Activated CD4-positive, alpha-beta T cell treated with anti-CD3 and anti-CD28 coated beads for 36 hours (primary cell): ENCODE data around the gene PCDH12. TPM values are rescaled to one million over a fixed set of nuclear protein-coding genes. Genes with fewer than 3 reads are reported as not detected.

ENCODE experiments used
- ATAC-seq: fragments of 200-7000 bp; cut with Tn5 transposase; one replicate; pipeline ENCODE4 v1.10.0; 2021; ENCODE audit warnings: mild to moderate bottlenecking, moderate library complexity
- CTCF ChIA-PET: fragments of 350-600 bp; sonication (Branson Sonifier 250); formaldehyde crosslinking; loops from one replicate; lab custom pipeline; 2021; ENCODE audit warnings: antibody characterized with exemption; lab: Charles Lee
- POLR2A ChIA-PET: fragments of 350-600 bp; sonication (Branson Sonifier 250); formaldehyde crosslinking; loops from one replicate; lab custom pipeline; 2021; ENCODE audit warnings: antibody characterized with exemption, inconsistent platforms; lab: Charles Lee
- DNase-seq: peaks from one replicate; pipeline ENCODE4 v3.0.0-alpha.2; 2020
- H3K27ac Mint-ChIP-seq: one replicate; pipeline ENCODE4 v1.8.0; 2021; ENCODE audit warnings: mixed read lengths
- H3K27me3 Mint-ChIP-seq: one replicate; pipeline ENCODE4 v1.8.0; 2021; ENCODE audit warnings: mixed read lengths
- H3K36me3 Mint-ChIP-seq: one replicate; pipeline ENCODE4 v1.8.0; 2021; ENCODE audit warnings: low read depth, mixed read lengths
- H3K4me1 Mint-ChIP-seq: one replicate; pipeline ENCODE4 v1.8.0; 2021; ENCODE audit warnings: mixed read lengths
- H3K4me3 Mint-ChIP-seq: one replicate; pipeline ENCODE4 v1.8.0; 2021; ENCODE audit warnings: mild to moderate bottlenecking, moderate library complexity, mixed read lengths
- H3K9me3 Mint-ChIP-seq: one replicate; pipeline ENCODE4 v1.8.0; 2021; ENCODE audit warnings: low read depth, mixed read lengths
- intact Hi-C, 2 experiments: fragments of 100-400 bp; cut with DNase I in 1 of 2; cut with micrococcal nuclease in 1 of 2; formaldehyde crosslinking; loops; one replicate each; pipeline versions ENCODE4 v1.14.2 to v1.15.1; 2022 to 2024; cut with DNase I, micrococcal nuclease
- total RNA-seq, 2 experiments: library from RNA; stranded (reverse); gene quantifications; one replicate each; pipeline ENCODE4 v1.2.3, GENCODE V29; 2021

Gene PCDH12
- total RNA-seq, 2 experiments from 2014 or later: 0.70 to 0.80 TPM

GRCh38 chr5:141992349-141992963, 34.5 kb upstream of the PCDH12 start:
- peaks cover 43% of the 10 kb centered on the region for H3K36me3 Mint-ChIP-seq
- intact Hi-C loops: loop anchor here (1.0 to 10.0 kb wide), 5 partner anchors 22 to 706 kb away; no protein-coding TSS in a partner anchor
- POLR2A ChIA-PET: no interaction called here
- H3K27ac Mint-ChIP-seq: peak overlapping the region; percentile 19
- DNase-seq (peak; percentile 89), ATAC-seq (peak; percentile 88)
- no peaks in the 10 kb centered on the region for H3K4me1 Mint-ChIP-seq
- H3K27me3 Mint-ChIP-seq: no peaks in the 10 kb centered on the region
- CTCF ChIA-PET: interaction anchor here (0.6 to 20.5 kb wide), 29 partner anchors 8 to 440 kb away, joined by 3 to 352 read pairs (median 4); partner anchors contain the start of genes DELE1, GNPDA1 and RNF14
- no peak overlapping the region for H3K4me3 Mint-ChIP-seq
- H3K9me3 Mint-ChIP-seq: no peaks in the 10 kb centered on the region

GRCh38 chr5:141989720-141990119, 31.7 kb upstream of the PCDH12 start:
- DNase-seq (no peak), ATAC-seq (no peak)
- Mint-ChIP-seq H3K4me1 (no peaks in the 10 kb centered on the region), H3K9me3 (no peaks in the 10 kb centered on the region), H3K36me3 (peaks cover 37% of the 10 kb centered on the region), H3K27me3 (no peaks in the 10 kb centered on the region), H3K4me3 (no peak overlapping the region), H3K27ac (no peak overlapping the region)
- intact Hi-C loops: loop anchor here in 1 of 2 experiments (10.0 kb wide), 1 partner anchor 555 kb away; no protein-coding TSS in a partner anchor
- ChIA-PET CTCF (interaction anchor here (0.6 to 20.5 kb wide), 17 partner anchors 9 to 992 kb away, joined by 3 to 352 read pairs (median 9); partner anchors contain the start of genes DELE1, GNPDA1 and RNF14), POLR2A (interaction anchor here (0.7 to 1.1 kb wide), 3 partner anchors 18 to 157 kb away, joined by 3 to 14 read pairs (median 4); no protein-coding TSS in a partner anchor)

- Mint-ChIP-seq H3K9me3 (no peaks in the 10 kb centered on the region), H3K36me3 (peaks cover 33% of the 10 kb centered on the region), H3K4me3 (no peak overlapping the region), H3K4me1 (no peaks in the 10 kb centered on the region), H3K27me3 (no peaks in the 10 kb centered on the region), H3K27ac (no peak overlapping the region)
- intact Hi-C loops: no loop called here
- ATAC-seq: no peak
- POLR2A ChIA-PET: no interaction called here
- no peak for DNase-seq
- CTCF ChIA-PET: interaction anchor here (0.6 to 20.5 kb wide), 6 partner anchors 8 to 162 kb away, joined by 3 to 352 read pairs (median 4); no protein-coding TSS in a partner anchor
Measured at GRCh38 chr5:141986072-141986471, 28.1 kb upstream of the PCDH12 start.

- no peak for DNase-seq
- Mint-ChIP-seq H3K4me3 (no peak overlapping the region), H3K27me3 (no peaks in the 10 kb centered on the region), H3K27ac (no peak overlapping the region), H3K36me3 (peaks cover 46% of the 10 kb centered on the region), H3K4me1 (no peaks in the 10 kb centered on the region), H3K9me3 (no peaks in the 10 kb centered on the region)
- ChIA-PET POLR2A (no interaction called here), CTCF (no interaction called here)
- intact Hi-C loops: no loop called here
- ATAC-seq: no peak
Measured at GRCh38 chr5:141982626-141983025, 24.6 kb upstream of the PCDH12 start.

GRCh38 chr5:141978389-141978788, 20.4 kb upstream of the PCDH12 start:
- POLR2A ChIA-PET: no interaction called here

GRCh38 chr5:141976176-141976575, 18.2 kb upstream of the PCDH12 start:
- POLR2A ChIA-PET: interaction anchor here (0.5 kb wide), 1 partner anchor 163 kb away, joined by 6 read pairs; no protein-coding TSS in a partner anchor
- no peak for ATAC-seq
- no peak overlapping the region for H3K4me3 Mint-ChIP-seq
- intact Hi-C loops: no loop called here
- H3K36me3 Mint-ChIP-seq: peaks cover 48% of the 10 kb centered on the region
- H3K9me3 Mint-ChIP-seq: no peaks in the 10 kb centered on the region
- H3K4me1 Mint-ChIP-seq: peaks cover 28% of the 10 kb centered on the region
- H3K27ac Mint-ChIP-seq: no peak overlapping the region
- CTCF ChIA-PET: interaction anchor here (1.2 to 5.5 kb wide), 5 partner anchors 9 to 167 kb away, joined by 5 to 43 read pairs (median 7); no protein-coding TSS in a partner anchor
- no peak for DNase-seq
- no peaks in the 10 kb centered on the region for H3K27me3 Mint-ChIP-seq

More at GRCh38 chr5:141978389-141978788, 20.4 kb upstream of the PCDH12 start:
- no peaks in the 10 kb centered on the region for H3K9me3 Mint-ChIP-seq
- no peak overlapping the region for H3K4me3 Mint-ChIP-seq
- peaks cover 55% of the 10 kb centered on the region for H3K36me3 Mint-ChIP-seq
- CTCF ChIA-PET: interaction anchor here (0.9 to 5.5 kb wide), 4 partner anchors 9 to 17 kb away, joined by 4 to 43 read pairs (median 22); partner anchors contain the start of gene RNF14
- H3K27me3 Mint-ChIP-seq: no peaks in the 10 kb centered on the region
- DNase-seq (no peak), ATAC-seq (no peak)
- H3K27ac Mint-ChIP-seq: no peak overlapping the region
- H3K4me1 Mint-ChIP-seq: peaks cover 23% of the 10 kb centered on the region
- intact Hi-C loops: no loop called here

- intact Hi-C loops: loop anchor here in 1 of 2 experiments (5.0 kb wide), 1 partner anchor 33 kb away; no protein-coding TSS in a partner anchor
- CTCF ChIA-PET: interaction anchor here (0.7 kb wide), 1 partner anchor 13 kb away, joined by 4 read pairs; no protein-coding TSS in a partner anchor
Measured at GRCh38 chr5:141973871-141974595, 16.0 kb upstream of the PCDH12 start.

GRCh38 chr5:141969783-141970771, 12.1 kb upstream of the PCDH12 start:
- no peaks in the 10 kb centered on the region for H3K9me3 Mint-ChIP-seq

More at GRCh38 chr5:141973871-141974595, 16.0 kb upstream of the PCDH12 start:
- DNase-seq (no peak), ATAC-seq (peak; percentile 10)
- POLR2A ChIA-PET: no interaction called here
- H3K27me3 Mint-ChIP-seq: no peaks in the 10 kb centered on the region
- peaks cover 40% of the 10 kb centered on the region for H3K4me1 Mint-ChIP-seq
- H3K36me3 Mint-ChIP-seq: peaks cover 41% of the 10 kb centered on the region
- no peaks in the 10 kb centered on the region for H3K9me3 Mint-ChIP-seq
- H3K4me3 Mint-ChIP-seq: no peak overlapping the region
- H3K27ac Mint-ChIP-seq: peak overlapping the region; percentile 88

GRCh38 chr5:141968914-141969608, 11.1 kb upstream of the PCDH12 start, which contains the start of gene RNF14:
TSS of gene RNF14 (plus strand) at chr5:141969105. CDS start at chr5:141973589, 4,484 bp downstream.
- peak within 1 kb of the TSS; percentile 96 for H3K27ac Mint-ChIP-seq
- POLR2A ChIA-PET: interaction anchor here (0.6 to 1.7 kb wide), 8 partner anchors 8 to 377 kb away, joined by 3 to 8 read pairs (median 4); partner anchors contain the start of genes DELE1, HDAC3 and RELL2
- H3K4me1 Mint-ChIP-seq: peaks cover 30% of the 10 kb centered on the region
- intact Hi-C loops: loop anchor here (1.0 to 10.0 kb wide), 10 partner anchors 38 to 647 kb away; partner anchors contain the start of genes DELE1 (in 2 of the 2), FCHSD1 (in 1 of the 2), PCDH1 (in 1 of the 2) and SPRY4 (in 1 of the 2)
- peak; percentile 98 for DNase-seq
- CTCF ChIA-PET: interaction anchor here (0.5 to 4.9 kb wide), 57 partner anchors 8 to 731 kb away, joined by 3 to 80 read pairs (median 4); partner anchors contain the start of genes DELE1, DIAPH1, GNPDA1 and PCDH1
- H3K36me3 Mint-ChIP-seq: peaks cover 15% of the 10 kb centered on the region
- H3K9me3 Mint-ChIP-seq: no peaks in the 10 kb centered on the region
- H3K27me3 Mint-ChIP-seq: no peaks in the 10 kb centered on the region
- ATAC-seq: peak; percentile 96
- H3K4me3 Mint-ChIP-seq: peak within 1 kb of the TSS; percentile 97

More at GRCh38 chr5:141969783-141970771, 12.1 kb upstream of the PCDH12 start:
- ChIA-PET POLR2A (interaction anchor here (1.1 to 1.7 kb wide), 4 partner anchors 9 to 378 kb away, joined by 3 to 8 read pairs (median 8); partner anchors contain the start of gene DELE1), CTCF (interaction anchor here (0.6 to 4.9 kb wide), 39 partner anchors 8 to 729 kb away, joined by 3 to 80 read pairs (median 5); partner anchors contain the start of genes DELE1, DIAPH1, GNPDA1 and PCDH1)
- ATAC-seq (peak; percentile 25), DNase-seq (peak; percentile 19)
- intact Hi-C loops: loop anchor here (1.0 to 10.0 kb wide), 11 partner anchors 37 to 648 kb away; partner anchors contain the start of genes DELE1 (in 2 of the 2), FCHSD1 (in 1 of the 2), PCDH1 (in 1 of the 2) and SPRY4 (in 1 of the 2)
- H3K36me3 Mint-ChIP-seq: peaks cover 25% of the 10 kb centered on the region
- H3K4me3 Mint-ChIP-seq: peak overlapping the region; percentile 97
- no peaks in the 10 kb centered on the region for H3K27me3 Mint-ChIP-seq
- H3K27ac Mint-ChIP-seq: peak overlapping the region; percentile 96
- peaks cover 40% of the 10 kb centered on the region for H3K4me1 Mint-ChIP-seq
